Right lobe of liver (tissue), 6 donors: Measurements from ENCODE around the gene PPT1. TPM values are rescaled to one million over a fixed set of nuclear protein-coding genes. Genes with fewer than 3 reads are reported as not detected.

Source experiments
- ATAC-seq, 4 donors: fragments of 200-7000 bp; cut with Tn5 transposase; one replicate each; pipeline ENCODE4 v1.9.1; 2020; ENCODE audit warnings: mild to moderate bottlenecking in 4 of 4, moderate library complexity in 4 of 4
- DNase-seq, 3 donors: peaks; one replicate each; pipeline ENCODE4 v3.0.0-alpha.2; 2020
- H3K27ac ChIP-seq, 3 donors: fragments of 200-600 bp; one replicate each; pipeline ENCODE4 v1.8.0; 2022
- H3K27me3 ChIP-seq, 2 donors: fragments of 200-600 bp; one replicate each; pipeline ENCODE4 v1.8.0; 2022
- H3K36me3 ChIP-seq, 4 donors: fragments of 200-600 bp; sonication (generic) in 1 of 4; one replicate each; pipeline versions ENCODE4 v1.5.1 to v1.8.0; 2017 to 2022; ENCODE audit warnings: control low read depth in 1 of 4
- H3K4me1 ChIP-seq, 4 donors: fragments of 200-600 bp; sonication (generic) in 1 of 4; one replicate each; pipeline versions ENCODE4 v1.5.1 to v1.8.0; 2017 to 2022; ENCODE audit warnings: control low read depth in 1 of 4
- H3K4me3 ChIP-seq, 3 donors: fragments of 200-600 bp; one replicate each; pipeline ENCODE4 v1.8.0; 2022
- H3K9me3 ChIP-seq, 4 donors: fragments of 200-600 bp; sonication (generic) in 1 of 4; one replicate each; pipeline versions ENCODE4 v1.5.1 to v1.8.0; 2017 to 2022; ENCODE audit warnings: control low read depth in 1 of 4
- POLR2A ChIP-seq: fragments of 450-650 bp; IDR thresholded peaks from one replicate; pipeline ENCODE4 v1.6.1; 2017; ENCODE audit warnings: antibody characterized with exemption, mild to moderate bottlenecking
- WGBS: methylation state at CpG from one replicate; pipeline ENCODE4 v1.1.6; 2018; ENCODE audit warnings: low coverage, low lambda C conversion rate; ENCODE audit not compliant: insufficient coverage; ENCODE audit errors: missing lambda C conversion rate; 5-methylcytosine and 5-hydroxymethylcytosine counted together
- intact Hi-C, 2 donors: fragments of 100-400 bp; cut with DNase I; formaldehyde crosslinking; loops; one replicate each; pipeline versions ENCODE4 v1.11.2 to v1.14.1; 2022
- total RNA-seq, 6 experiments: library from RNA; depleted of rRNA in 2 of 6; stranded (reverse); fragments of >200 nt in 2 of 6; fragmentation: NEBNext Ultra II Directional in 3 of 6; extraction: Animal tissue kit (Norgen Biotek cat#: 25700) in 3 of 6; gene quantifications; one replicate each; pipeline versions ENCODE4 v1.1.0 to v1.2.4, GENCODE V29; 2016 to 2023
- TF ChIP-seq, protein P1 (sequence below), 4 donors: fragments of 200-600 bp in 3 of 4; fragments of 450-650 bp in 1 of 4; IDR thresholded peaks; one replicate each; pipeline versions ENCODE4 v1.5.1 to v1.8.0; 2016 to 2022; ENCODE audit warnings: antibody characterized with exemption in 4 of 4, mild to moderate bottlenecking in 2 of 4
- donor health status: DM: no; HTN: yes; CAD: no.
- donor health status: DM: no; HTN: no; CAD: no.
- donor health status: DM: no; HTN: no; CAD: no.
- donor health status: DM: no; HTN: yes; CAD: no.
- donor health status: DM: no; HTN: yes; CAD: no.

The PPT1 gene
- total RNA-seq, 6 experiments from 2014 or later = 16.5 to 47.8 (median 33.1) TPM

DNA sequence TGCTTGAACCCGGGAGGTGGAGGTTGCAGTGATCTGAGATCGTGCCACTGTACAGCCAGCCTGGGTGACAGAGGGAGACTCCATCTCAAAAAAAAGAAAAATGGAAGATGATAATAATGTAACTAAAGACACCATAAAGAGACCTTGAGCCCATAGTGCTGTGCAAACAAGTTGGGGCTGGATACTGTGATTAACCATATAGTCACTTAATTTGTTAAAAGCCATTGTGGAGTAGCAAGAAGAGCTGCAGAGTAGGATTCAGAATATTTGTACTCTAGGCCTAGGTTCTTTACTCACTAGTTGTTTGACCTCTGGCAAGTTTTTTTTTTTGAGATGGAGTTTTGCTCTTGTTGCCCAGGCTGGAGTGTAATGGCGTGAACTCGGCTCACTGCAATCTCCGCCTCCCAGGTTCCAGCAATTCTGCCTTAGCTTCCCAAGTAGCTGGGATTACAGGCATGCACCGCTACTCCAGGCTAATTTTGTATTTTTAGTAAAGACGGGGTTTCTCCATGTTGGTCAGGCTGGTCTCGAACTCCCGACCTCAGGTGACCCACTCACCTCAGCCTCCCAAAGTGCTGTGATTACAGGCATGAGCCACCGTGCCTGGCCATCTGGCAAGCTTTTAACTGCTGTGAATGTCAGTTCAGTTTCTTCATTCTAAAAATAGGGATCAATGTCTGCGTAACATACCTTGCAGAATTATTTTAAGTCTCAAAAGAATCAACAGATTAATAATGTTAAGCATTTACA, 43.7 kb downstream of the PPT1 start:
- H3K9me3 ChIP-seq = no peaks in the 10 kb centered on the region
- intact Hi-C loops = no loop called here
- H3K4me3 ChIP-seq = no peak overlapping the region
- DNase-seq = no peak
- WGBS = 81% methylated on average over 10 of the region's 11 CpGs
- no peaks in the 10 kb centered on the region for H3K27me3 ChIP-seq
- no peak for ATAC-seq
- H3K36me3 ChIP-seq = no peaks in the 10 kb centered on the region
- H3K4me1 ChIP-seq = peaks cover 0 to 21% (median 5%) of the 10 kb centered on the region in 4 donors
- TF ChIP-seq POLR2A = no peak
- TF ChIP-seq, protein P1, sequence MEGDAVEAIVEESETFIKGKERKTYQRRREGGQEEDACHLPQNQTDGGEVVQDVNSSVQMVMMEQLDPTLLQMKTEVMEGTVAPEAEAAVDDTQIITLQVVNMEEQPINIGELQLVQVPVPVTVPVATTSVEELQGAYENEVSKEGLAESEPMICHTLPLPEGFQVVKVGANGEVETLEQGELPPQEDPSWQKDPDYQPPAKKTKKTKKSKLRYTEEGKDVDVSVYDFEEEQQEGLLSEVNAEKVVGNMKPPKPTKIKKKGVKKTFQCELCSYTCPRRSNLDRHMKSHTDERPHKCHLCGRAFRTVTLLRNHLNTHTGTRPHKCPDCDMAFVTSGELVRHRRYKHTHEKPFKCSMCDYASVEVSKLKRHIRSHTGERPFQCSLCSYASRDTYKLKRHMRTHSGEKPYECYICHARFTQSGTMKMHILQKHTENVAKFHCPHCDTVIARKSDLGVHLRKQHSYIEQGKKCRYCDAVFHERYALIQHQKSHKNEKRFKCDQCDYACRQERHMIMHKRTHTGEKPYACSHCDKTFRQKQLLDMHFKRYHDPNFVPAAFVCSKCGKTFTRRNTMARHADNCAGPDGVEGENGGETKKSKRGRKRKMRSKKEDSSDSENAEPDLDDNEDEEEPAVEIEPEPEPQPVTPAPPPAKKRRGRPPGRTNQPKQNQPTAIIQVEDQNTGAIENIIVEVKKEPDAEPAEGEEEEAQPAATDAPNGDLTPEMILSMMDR (IDR thresholded peaks at IDR 0.05) = no peak
- no peak overlapping the region for H3K27ac ChIP-seq

- Histone ChIP-seq H3K27ac (no peak overlapping the region), H3K4me1 (peaks cover 0 to 11% (median 0%) of the 10 kb centered on the region in 4 donors), H3K36me3 (no peaks in the 10 kb centered on the region), H3K9me3 (no peaks in the 10 kb centered on the region), H3K4me3 (no peak overlapping the region), H3K27me3 (no peaks in the 10 kb centered on the region)
- intact Hi-C loops = no loop called here
- ATAC-seq (peak in 1 of 4 donors; percentile 38), DNase-seq (no peak)
- TF ChIP-seq POLR2A = no peak
- TF ChIP-seq, protein P1 (IDR thresholded peaks at IDR 0.05) = no peak
- 71% methylated on average over 3 of the region's 3 CpGs for WGBS
These were observed 46.2 kb downstream of the PPT1 start for GRCh38 chr1:40050863-40051262.

- TF ChIP-seq, protein P1 (IDR thresholded peaks at IDR 0.05) = no peak
- TF ChIP-seq POLR2A = no peak
- ATAC-seq (no peak), DNase-seq (no peak)
- Histone ChIP-seq H3K9me3 (no peaks in the 10 kb centered on the region), H3K4me3 (no peak overlapping the region), H3K36me3 (no peaks in the 10 kb centered on the region), H3K27me3 (no peaks in the 10 kb centered on the region), H3K4me1 (peaks cover 0 to 11% (median 0%) of the 10 kb centered on the region in 4 donors), H3K27ac (no peak overlapping the region)
- 44% methylated on average over 2 of the region's 2 CpGs for WGBS
- intact Hi-C loops = no loop called here
These were observed 47.3 kb downstream of the PPT1 start for GRCh38 chr1:40049725-40050124.

DNA sequence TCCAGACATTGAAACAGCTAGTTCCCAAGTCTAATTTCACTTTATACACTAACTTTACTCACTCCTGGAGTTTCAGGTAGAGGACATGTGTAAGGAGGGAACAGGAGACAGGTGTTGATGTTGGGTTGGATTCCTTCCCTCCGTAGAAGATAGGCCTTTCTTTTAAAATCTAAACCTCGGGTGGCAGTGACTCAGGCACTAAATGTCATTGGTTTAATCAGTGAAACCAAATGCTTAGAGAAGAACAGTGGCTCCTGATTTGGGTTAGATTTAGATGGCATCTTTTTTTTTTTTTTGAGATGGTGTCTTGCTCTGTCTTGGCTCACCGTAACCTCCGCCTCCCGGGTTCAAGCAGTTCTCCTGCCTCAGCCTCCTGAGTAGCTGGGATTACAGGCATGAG, 49.3 kb downstream of the PPT1 start:
- TF ChIP-seq, protein P1 (IDR thresholded peaks at IDR 0.05) = no peak
- no peak for TF ChIP-seq POLR2A
- ATAC-seq = no peak
- Histone ChIP-seq H3K27me3 (no peaks in the 10 kb centered on the region), H3K27ac (no peak overlapping the region), H3K9me3 (no peaks in the 10 kb centered on the region), H3K36me3 (no peaks in the 10 kb centered on the region), H3K4me1 (peaks cover 0 to 11% (median 0%) of the 10 kb centered on the region in 4 donors), H3K4me3 (no peak overlapping the region)
- intact Hi-C loops = no loop called here
- DNase-seq = no peak
- WGBS = 87% methylated on average over 5 of the region's 5 CpGs
